DND-41 (cell line): Measurements from ENCODE around the gene CCDC24.

ENCODE experiments used
- EZH2 ChIP-seq: IDR thresholded peaks from 3 replicates; pipeline ENCODE4 v1.6.1; 2012; ENCODE audit warnings: borderline replicate concordance, low read depth, mild to moderate bottlenecking, moderate library complexity, low read length, inconsistent platforms; ENCODE audit not compliant: severe bottlenecking
- TF ChIP-seq, protein P1 (sequence below): IDR thresholded peaks from 2 replicates; pipeline ENCODE4 v1.5.1; 2012; ENCODE audit warnings: borderline replicate concordance, low read length, moderate library complexity, mild to moderate bottlenecking; ENCODE audit not compliant: poor library complexity, severe bottlenecking; ENCODE audit errors: extremely low read depth

- TF ChIP-seq, protein P1, sequence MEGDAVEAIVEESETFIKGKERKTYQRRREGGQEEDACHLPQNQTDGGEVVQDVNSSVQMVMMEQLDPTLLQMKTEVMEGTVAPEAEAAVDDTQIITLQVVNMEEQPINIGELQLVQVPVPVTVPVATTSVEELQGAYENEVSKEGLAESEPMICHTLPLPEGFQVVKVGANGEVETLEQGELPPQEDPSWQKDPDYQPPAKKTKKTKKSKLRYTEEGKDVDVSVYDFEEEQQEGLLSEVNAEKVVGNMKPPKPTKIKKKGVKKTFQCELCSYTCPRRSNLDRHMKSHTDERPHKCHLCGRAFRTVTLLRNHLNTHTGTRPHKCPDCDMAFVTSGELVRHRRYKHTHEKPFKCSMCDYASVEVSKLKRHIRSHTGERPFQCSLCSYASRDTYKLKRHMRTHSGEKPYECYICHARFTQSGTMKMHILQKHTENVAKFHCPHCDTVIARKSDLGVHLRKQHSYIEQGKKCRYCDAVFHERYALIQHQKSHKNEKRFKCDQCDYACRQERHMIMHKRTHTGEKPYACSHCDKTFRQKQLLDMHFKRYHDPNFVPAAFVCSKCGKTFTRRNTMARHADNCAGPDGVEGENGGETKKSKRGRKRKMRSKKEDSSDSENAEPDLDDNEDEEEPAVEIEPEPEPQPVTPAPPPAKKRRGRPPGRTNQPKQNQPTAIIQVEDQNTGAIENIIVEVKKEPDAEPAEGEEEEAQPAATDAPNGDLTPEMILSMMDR, result no peak
- TF ChIP-seq EZH2, result no peak
These were observed 22.6 kb downstream of the CCDC24 start for GRCh38 chr1:44013949-44014348.
